H4 (cell line): ENCODE data around the gene EME2. TPM values are rescaled to one million over a fixed set of nuclear protein-coding genes. Genes with fewer than 3 reads are reported as not detected.
"Not testable (repeated sequence)": the region's sequence is repeated elsewhere in the genome, so short reads cannot be mapped to it uniquely, and the experiment has no call there.

Experiments used
- DNase-seq: peaks from one replicate; pipeline ENCODE4 v3.0.0-alpha.2; 2015; ENCODE audit warnings: low spot score
- total RNA-seq: library from RNA; depleted of rRNA; stranded (reverse); fragments of >200 nt; shearing (Covaris generic); gene quantifications from 2 replicates; pipeline ENCODE4 v1.2.3, GENCODE V29; 2014; rRNA removed

Gene EME2
- 0.90 and 1.2 TPM in 2 replicates for total RNA-seq

- DNase-seq: no peak
These were observed at the start of gene EME2 for GRCh38 chr16:1772362-1772907. Gene EME2 (plus strand): TSS chr16:1772810. CDS start chr16:1773228, 418 bp downstream.

- no peak for DNase-seq
These were observed 49.0 kb upstream of the EME2 start for GRCh38 chr16:1723450-1724147.

GRCh38 chr16:1724491-1724890, 48.1 kb upstream of the EME2 start:
- DNase-seq: no peak

GRCh38 chr16:1726661-1727502, 45.7 kb upstream of the EME2 start:
- DNase-seq: no peak

GRCh38 chr16:1727651-1728624, 44.7 kb upstream of the EME2 start:
- no peak for DNase-seq

GRCh38 chr16:1729026-1729425, 43.6 kb upstream of the EME2 start:
- no peak for DNase-seq

- DNase-seq: no peak
These were observed 43.2 kb upstream of the EME2 start for GRCh38 chr16:1729445-1729844.

GRCh38 chr16:1731073-1731472, 41.5 kb upstream of the EME2 start:
- DNase-seq: no peak

GRCh38 chr16:1731603-1732002, 41.0 kb upstream of the EME2 start:
- no peak for DNase-seq

GRCh38 chr16:1732071-1732470, 40.5 kb upstream of the EME2 start:
- no peak for DNase-seq

GRCh38 chr16:1732551-1732987, 40.0 kb upstream of the EME2 start:
- DNase-seq: not testable (repeated sequence)

GRCh38 chr16:1734123-1734522, 38.5 kb upstream of the EME2 start:
- DNase-seq: no peak

GRCh38 chr16:1734816-1735215, 37.8 kb upstream of the EME2 start:
- no peak for DNase-seq

GRCh38 chr16:1740234-1740633, 32.4 kb upstream of the EME2 start:
- no peak for DNase-seq

GRCh38 chr16:1740781-1741490, 31.7 kb upstream of the EME2 start:
- DNase-seq: no peak

- DNase-seq: no peak
These were observed 31.0 kb upstream of the EME2 start for GRCh38 chr16:1741553-1742165.

GRCh38 chr16:1743376-1744337, 29.0 kb upstream of the EME2 start:
- no peak for DNase-seq

- no peak for DNase-seq
These were observed 28.2 kb upstream of the EME2 start for GRCh38 chr16:1744338-1744840.
